HFFc6 (cell line): ENCODE measurements around the gene SLC35F6. TPM values are rescaled to one million over a fixed set of nuclear protein-coding genes. Genes with fewer than 3 reads are reported as not detected.

ENCODE experiments used
- DNase-seq: peaks from one replicate; pipeline ENCODE4 v3.0.0-alpha.2; 2018
- H3K27ac Mint-ChIP-seq: 2 replicates; pipeline ENCODE4 v1.8.0; 2020; ENCODE audit warnings: mild to moderate bottlenecking, mixed read lengths
- H3K27me3 Mint-ChIP-seq: 2 replicates; pipeline ENCODE4 v1.8.0; 2021; ENCODE audit warnings: mild to moderate bottlenecking, moderate library complexity, mixed read lengths; ENCODE audit not compliant: insufficient read depth
- H3K36me3 Mint-ChIP-seq: 2 replicates; pipeline ENCODE4 v1.8.0; 2021; ENCODE audit warnings: low read depth, mixed read lengths
- H3K4me1 Mint-ChIP-seq: 2 replicates; pipeline ENCODE4 v1.8.0; 2020; ENCODE audit warnings: low read depth, mixed read lengths
- H3K4me3 Mint-ChIP-seq: 2 replicates; pipeline ENCODE4 v1.8.0; 2020; ENCODE audit warnings: mild to moderate bottlenecking, moderate library complexity, mixed read lengths
- H3K9me3 Mint-ChIP-seq: 2 replicates; pipeline ENCODE4 v1.8.0; 2020; ENCODE audit warnings: mild to moderate bottlenecking, mixed read lengths
- CTCF ChIP-seq: fragments of 200-600 bp; sonication (generic); IDR thresholded peaks from 2 replicates; pipeline ENCODE4 v1.5.0; 2021; ENCODE audit warnings: antibody characterized with exemption, mild to moderate bottlenecking
- total RNA-seq, 6 experiments: library from RNA; stranded (reverse); fragmentation: NEBNext Ultra II Directional; extraction: Animal tissue kit (Norgen Biotek cat#: 25700); gene quantifications; 2 replicates in 1 of 6; 3 replicates in 5 of 6; pipeline ENCODE4 v1.2.3, GENCODE V29; 2021

Gene SLC35F6
- total RNA-seq, 6 experiments from 2014 or later = 34.1 to 44.5 (median 38.7) TPM

DNA sequence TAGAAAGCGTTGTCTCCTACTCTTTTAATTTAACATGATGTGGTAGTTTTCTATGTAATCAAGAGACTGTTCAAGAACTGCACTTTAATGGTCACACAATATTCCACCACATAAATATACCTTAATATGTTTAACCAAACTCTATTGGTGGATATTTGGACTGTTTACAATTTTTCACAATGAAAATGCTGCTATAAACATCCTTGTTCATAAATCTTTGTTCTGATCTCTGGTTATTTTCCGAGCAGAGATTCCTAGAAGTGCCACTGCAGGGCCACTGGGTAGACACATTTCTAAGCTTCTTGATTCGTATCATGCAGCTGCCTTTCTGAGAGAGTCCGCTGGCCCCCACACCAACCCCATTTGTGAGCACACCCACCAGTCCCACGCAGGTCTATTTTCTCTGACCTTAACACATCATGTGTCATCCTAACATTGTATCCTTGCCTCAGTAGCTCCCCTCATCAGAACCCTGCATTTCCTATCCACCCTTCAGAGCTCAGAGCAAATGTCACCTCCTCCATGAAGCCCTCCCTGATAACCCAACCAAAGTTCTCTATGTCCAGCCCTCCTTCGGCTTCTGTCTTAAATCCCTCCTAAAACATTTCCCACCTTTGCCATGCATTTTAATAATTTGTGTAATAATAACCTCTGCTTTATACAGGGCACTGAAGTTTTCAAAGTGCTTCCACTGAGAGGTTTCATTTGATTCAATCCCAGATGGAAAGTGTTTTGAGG is 45.0 kb upstream of the SLC35F6 start:
- Mint-ChIP-seq H3K4me1 (peaks cover 27% of the 10 kb centered on the region), H3K27ac (no peak overlapping the region), H3K27me3 (peaks cover 1% of the 10 kb centered on the region), H3K36me3 (no peaks in the 10 kb centered on the region), H3K9me3 (no peaks in the 10 kb centered on the region), H3K4me3 (no peak overlapping the region)
- no peak for DNase-seq
- TF ChIP-seq CTCF = no peak

- Mint-ChIP-seq H3K27ac (peak overlapping the region; percentile 43; the same call in 1 of the 2 replicates), H3K4me3 (no peak overlapping the region), H3K27me3 (peaks cover 1% of the 10 kb centered on the region), H3K9me3 (no peaks in the 10 kb centered on the region), H3K4me1 (peaks cover 41% of the 10 kb centered on the region), H3K36me3 (no peaks in the 10 kb centered on the region)
- peak; percentile 54 for DNase-seq
- TF ChIP-seq CTCF = no peak
Observed at GRCh38 chr2:26720322-26721114, 43.6 kb upstream of the SLC35F6 start.

DNA sequence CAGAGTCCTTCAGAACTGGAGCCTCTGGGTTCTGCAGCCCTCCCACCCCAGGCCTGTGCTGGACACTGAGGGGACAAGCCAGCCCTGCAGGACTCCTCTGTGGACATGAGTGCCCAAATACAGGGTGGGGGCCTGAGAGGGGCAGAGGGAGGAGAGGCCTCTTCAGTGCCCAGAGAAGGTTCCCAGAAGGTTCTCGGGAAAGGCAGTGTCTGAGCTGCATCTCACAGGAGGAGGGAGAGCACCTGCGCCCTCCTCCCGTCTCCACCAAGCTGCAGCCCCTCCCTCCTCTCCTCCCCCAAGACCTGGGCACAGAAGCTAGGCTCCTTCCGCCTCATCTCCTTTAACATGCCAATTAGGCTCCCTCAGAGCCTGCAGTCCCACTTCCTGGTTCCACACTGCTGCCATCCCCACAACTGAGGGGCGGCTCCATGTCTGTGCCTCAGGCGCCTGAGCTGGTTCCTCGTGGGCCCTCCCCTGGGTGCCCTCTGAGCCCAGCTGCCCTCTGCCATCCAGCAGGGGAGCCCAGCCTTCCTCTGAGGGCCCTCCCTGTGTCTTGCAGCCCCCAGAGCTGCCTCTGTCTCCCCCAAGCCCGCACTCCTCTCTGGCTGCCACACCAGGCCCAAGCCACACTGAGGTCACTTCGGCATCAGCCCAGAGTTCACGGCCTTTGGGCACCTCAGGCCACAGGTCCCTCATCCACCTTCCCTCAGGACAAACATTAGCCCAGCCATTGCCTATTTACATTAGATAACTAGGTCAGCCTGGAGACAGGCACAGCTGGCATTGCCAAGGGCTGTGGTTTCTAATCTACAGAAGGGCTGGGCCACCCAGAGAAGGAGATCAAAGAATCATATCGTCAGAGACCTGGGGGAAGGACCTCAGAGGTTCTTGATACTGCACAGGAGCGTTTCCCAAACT is 42.7 kb upstream of the SLC35F6 start:
- no peak overlapping the region for H3K4me3 Mint-ChIP-seq
- TF ChIP-seq CTCF = no peak
- no peaks in the 10 kb centered on the region for H3K9me3 Mint-ChIP-seq
- no peaks in the 10 kb centered on the region for H3K36me3 Mint-ChIP-seq
- H3K27ac Mint-ChIP-seq = no peak overlapping the region
- H3K4me1 Mint-ChIP-seq = peaks cover 46% of the 10 kb centered on the region
- DNase-seq = no peak
- peaks cover 3% of the 10 kb centered on the region for H3K27me3 Mint-ChIP-seq

DNA sequence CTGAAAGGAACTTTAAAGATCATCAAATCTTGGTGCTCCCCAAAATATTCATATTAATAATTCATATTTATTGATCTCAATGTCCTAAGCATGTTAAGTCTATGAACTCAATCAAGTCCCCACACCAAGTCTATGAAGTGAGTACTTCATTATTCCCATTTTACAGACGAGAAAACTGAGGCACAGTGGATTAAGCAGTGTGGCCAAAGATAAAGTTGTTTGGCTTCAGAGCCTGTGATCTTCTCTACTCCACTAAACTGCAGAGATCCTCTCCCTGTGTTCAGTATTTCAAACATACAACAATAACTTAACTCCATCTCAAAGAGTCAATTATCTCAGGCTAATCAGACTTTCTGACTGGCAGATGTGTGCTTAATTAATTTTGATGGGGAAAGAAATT is 41.8 kb upstream of the SLC35F6 start:
- no peak for TF ChIP-seq CTCF
- no peak overlapping the region for H3K27ac Mint-ChIP-seq
- no peak overlapping the region for H3K4me3 Mint-ChIP-seq
- no peaks in the 10 kb centered on the region for H3K36me3 Mint-ChIP-seq
- no peaks in the 10 kb centered on the region for H3K9me3 Mint-ChIP-seq
- DNase-seq = no peak
- H3K4me1 Mint-ChIP-seq = peaks cover 46% of the 10 kb centered on the region
- peaks cover 3% of the 10 kb centered on the region for H3K27me3 Mint-ChIP-seq

GRCh38 chr2:26722911-26723310 is 41.2 kb upstream of the SLC35F6 start:
- peaks cover 46% of the 10 kb centered on the region for H3K4me1 Mint-ChIP-seq
- H3K4me3 Mint-ChIP-seq = no peak overlapping the region
- no peaks in the 10 kb centered on the region for H3K9me3 Mint-ChIP-seq
- DNase-seq = no peak
- H3K27ac Mint-ChIP-seq = peak overlapping the region; percentile 31; the same call in 1 of the 2 replicates
- no peaks in the 10 kb centered on the region for H3K36me3 Mint-ChIP-seq
- peaks cover 3% of the 10 kb centered on the region for H3K27me3 Mint-ChIP-seq
- TF ChIP-seq CTCF = no peak
